Esophagus muscularis mucosa (tissue), 4 donors: ENCODE results near the gene ARF3. TPM values are rescaled to one million over a fixed set of nuclear protein-coding genes. Genes with fewer than 3 reads are reported as not detected.
A peak's percentile ranks its signal among the peaks of the same experiment; 100 is the strongest.

Source experiments
- DNase-seq: peaks from one replicate; pipeline ENCODE4 v3.0.0-alpha.2; 2017; ENCODE audit errors: extremely low spot score
- H3K27ac ChIP-seq, 4 donors: fragments of 200-600 bp; sonication (generic); replicated peaks in 1 of 4; 1 replicate in 3 of 4; 2 replicates in 1 of 4; pipeline ENCODE4 v1.5.1; 2016 to 2019; ENCODE audit warnings: mild to moderate bottlenecking in 1 of 4
- H3K27me3 ChIP-seq, 4 donors: fragments of 200-600 bp; sonication (generic); one replicate each; pipeline versions ENCODE4 v1.5.1 to v1.6.0; 2016 to 2019
- H3K36me3 ChIP-seq, 4 donors: fragments of 200-600 bp; sonication (generic); one replicate each; pipeline ENCODE4 v1.5.1; 2016 to 2019
- H3K4me1 ChIP-seq, 4 donors: fragments of 200-600 bp; sonication (generic); one replicate each; pipeline ENCODE4 v1.5.1; 2016 to 2019
- H3K4me3 ChIP-seq, 4 donors: fragments of 200-600 bp; sonication (generic); 1 replicate in 2 of 4; 2 replicates in 2 of 4; pipeline ENCODE4 v1.5.1; 2016 to 2019; ENCODE audit warnings: mild to moderate bottlenecking in 4 of 4, moderate library complexity in 1 of 4
- H3K9me3 ChIP-seq, 4 donors: fragments of 200-600 bp; sonication (generic); 1 replicate in 3 of 4; 2 replicates in 1 of 4; pipeline ENCODE4 v1.5.1; 2016 to 2019
- EP300 ChIP-seq: sonication (generic); formaldehyde crosslinking; IDR thresholded peaks from one replicate; pipeline ENCODE4 v1.6.1; 2017; ENCODE audit warnings: antibody characterized with exemption
- POLR2A ChIP-seq: fragments of 450-650 bp; IDR thresholded peaks from one replicate; pipeline ENCODE4 v1.6.1; 2017; ENCODE audit warnings: antibody characterized with exemption, moderate library complexity, mild to moderate bottlenecking, low read depth
- POLR2AphosphoS5 ChIP-seq, 2 donors: sonication (generic); formaldehyde crosslinking; IDR thresholded peaks; one replicate each; pipeline ENCODE4 v1.6.1; 2017; ENCODE audit warnings: antibody characterized with exemption in 2 of 2
- WGBS: methylation state at CpG from one replicate; pipeline ENCODE4 v1.1.5; 2018; 5-methylcytosine and 5-hydroxymethylcytosine counted together
- intact Hi-C: fragments of 100-400 bp; cut with DNase I; formaldehyde crosslinking; loops from one replicate; pipeline ENCODE4 v1.15.1; 2023
- total RNA-seq, 4 donors: library from RNA; depleted of rRNA; stranded (reverse); fragments of >200 nt; gene quantifications; one replicate each; pipeline versions ENCODE4 v1.1.0 to v1.2.1, GENCODE V29; 2016
- TF ChIP-seq, protein P1 (sequence below), 3 experiments: fragments of 200-600 bp in 2 of 3; fragments of 450-650 bp in 1 of 3; sonication (generic) in 2 of 3; IDR thresholded peaks; one replicate each; pipeline ENCODE4 v1.5.1; 2017 to 2019; ENCODE audit warnings: antibody characterized with exemption in 3 of 3, mild to moderate bottlenecking in 2 of 3, moderate library complexity in 1 of 3

Gene ARF3
- total RNA-seq, 4 donors from 2014 or later = 42.8 to 71.9 (median 65.1) TPM

DNA sequence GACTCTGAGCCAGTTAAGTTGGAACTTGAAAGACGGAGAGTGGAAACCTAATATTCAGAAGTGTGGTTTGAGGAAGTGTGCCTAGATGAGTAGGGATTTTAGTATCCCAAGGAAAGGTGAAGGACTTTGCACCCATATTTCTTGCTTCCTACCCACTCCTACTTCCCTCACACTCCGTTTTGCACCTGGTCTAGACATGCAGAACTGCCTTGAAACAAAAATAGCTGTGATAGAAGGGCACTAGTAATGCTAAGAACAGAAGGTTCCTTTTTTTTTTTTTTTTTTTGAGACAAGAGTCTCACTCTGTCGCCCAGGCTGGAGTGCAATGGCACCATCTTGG is 732 bp upstream of the ARF3 start:
- Histone ChIP-seq H3K27me3 (peaks cover 0 to 15% (median 0%) of the 10 kb centered on the region in 4 donors), H3K27ac (peak overlapping the region in 3 of 4 donors; percentile 89 to 94 (median 89)), H3K9me3 (no peaks in the 10 kb centered on the region), H3K4me3 (peak overlapping the region; percentile 87 to 98 (median 96)), H3K4me1 (peaks cover 21 to 34% (median 31%) of the 10 kb centered on the region in 4 donors), H3K36me3 (peaks cover 0 to 2% (median 1%) of the 10 kb centered on the region in 4 donors)
- intact Hi-C loops = no loop called here
- WGBS = 21% methylated on average over 3 of the region's 3 CpGs
- no peak for DNase-seq
- TF ChIP-seq, protein P1, sequence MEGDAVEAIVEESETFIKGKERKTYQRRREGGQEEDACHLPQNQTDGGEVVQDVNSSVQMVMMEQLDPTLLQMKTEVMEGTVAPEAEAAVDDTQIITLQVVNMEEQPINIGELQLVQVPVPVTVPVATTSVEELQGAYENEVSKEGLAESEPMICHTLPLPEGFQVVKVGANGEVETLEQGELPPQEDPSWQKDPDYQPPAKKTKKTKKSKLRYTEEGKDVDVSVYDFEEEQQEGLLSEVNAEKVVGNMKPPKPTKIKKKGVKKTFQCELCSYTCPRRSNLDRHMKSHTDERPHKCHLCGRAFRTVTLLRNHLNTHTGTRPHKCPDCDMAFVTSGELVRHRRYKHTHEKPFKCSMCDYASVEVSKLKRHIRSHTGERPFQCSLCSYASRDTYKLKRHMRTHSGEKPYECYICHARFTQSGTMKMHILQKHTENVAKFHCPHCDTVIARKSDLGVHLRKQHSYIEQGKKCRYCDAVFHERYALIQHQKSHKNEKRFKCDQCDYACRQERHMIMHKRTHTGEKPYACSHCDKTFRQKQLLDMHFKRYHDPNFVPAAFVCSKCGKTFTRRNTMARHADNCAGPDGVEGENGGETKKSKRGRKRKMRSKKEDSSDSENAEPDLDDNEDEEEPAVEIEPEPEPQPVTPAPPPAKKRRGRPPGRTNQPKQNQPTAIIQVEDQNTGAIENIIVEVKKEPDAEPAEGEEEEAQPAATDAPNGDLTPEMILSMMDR (IDR thresholded peaks at IDR 0.05) = no peak
- no peak for TF ChIP-seq EP300
- TF ChIP-seq POLR2AphosphoS5 (IDR thresholded peaks at IDR 0.05) = no peak
- TF ChIP-seq POLR2A = no peak

DNA sequence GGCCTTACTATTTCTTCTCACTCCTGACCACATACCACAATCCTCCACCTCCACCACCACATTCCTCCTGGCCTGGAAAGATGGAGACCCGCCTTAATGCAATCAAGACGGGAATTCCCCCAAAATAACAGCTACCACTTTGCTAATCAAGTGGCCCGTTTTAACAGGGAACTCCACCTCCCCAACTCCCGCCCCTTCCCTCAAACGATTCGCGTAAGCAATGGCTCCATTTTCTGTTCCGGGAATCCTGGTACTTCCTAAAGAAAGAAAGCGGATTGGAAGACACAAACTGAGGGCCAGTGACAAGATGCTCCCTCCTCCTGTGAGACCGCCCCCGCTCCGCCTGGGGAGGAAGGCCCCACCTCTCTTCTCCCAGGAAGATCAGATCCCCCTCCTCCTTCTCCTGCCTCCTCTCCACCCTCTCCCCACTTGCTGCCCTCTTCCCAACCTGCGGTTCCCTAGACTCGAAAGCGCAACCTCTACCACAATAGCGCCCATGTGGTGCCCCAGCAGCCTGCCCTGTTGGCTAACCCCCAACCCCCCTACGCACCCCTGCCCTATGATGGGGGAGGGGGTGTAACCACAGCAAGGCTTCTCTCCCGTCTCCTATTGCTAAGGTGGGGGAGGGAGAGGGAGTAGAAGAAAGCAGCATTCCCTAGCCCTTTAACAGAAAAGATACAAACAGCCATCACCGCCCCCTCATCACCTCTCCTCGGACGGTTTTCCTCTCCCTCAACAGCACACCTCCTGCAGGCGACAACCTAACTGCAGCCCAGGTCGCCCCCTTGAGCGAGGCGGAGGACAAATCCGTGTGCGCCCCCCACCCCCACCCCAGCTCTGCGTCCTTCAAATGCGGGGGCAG is 777 bp downstream of the ARF3 start:
- peak overlapping the region; percentile 81 to 94 (median 89) for H3K27ac ChIP-seq
- intact Hi-C loops = no loop called here
- peak; percentile 97 for DNase-seq
- WGBS = under 1% methylated on average over 27 of the region's 29 CpGs
- no peaks in the 10 kb centered on the region for H3K9me3 ChIP-seq
- TF ChIP-seq POLR2AphosphoS5 (IDR thresholded peaks at IDR 0.05) (peak; percentile 53 to 68), POLR2A (no peak)
- peaks cover 0 to 10% (median 0%) of the 10 kb centered on the region in 4 donors for H3K27me3 ChIP-seq
- H3K4me1 ChIP-seq = peaks cover 21 to 34% (median 31%) of the 10 kb centered on the region in 4 donors
- peaks cover 0 to 16% (median 7%) of the 10 kb centered on the region in 4 donors for H3K36me3 ChIP-seq
- peak overlapping the region; percentile 87 to 98 (median 96) for H3K4me3 ChIP-seq

DNA sequence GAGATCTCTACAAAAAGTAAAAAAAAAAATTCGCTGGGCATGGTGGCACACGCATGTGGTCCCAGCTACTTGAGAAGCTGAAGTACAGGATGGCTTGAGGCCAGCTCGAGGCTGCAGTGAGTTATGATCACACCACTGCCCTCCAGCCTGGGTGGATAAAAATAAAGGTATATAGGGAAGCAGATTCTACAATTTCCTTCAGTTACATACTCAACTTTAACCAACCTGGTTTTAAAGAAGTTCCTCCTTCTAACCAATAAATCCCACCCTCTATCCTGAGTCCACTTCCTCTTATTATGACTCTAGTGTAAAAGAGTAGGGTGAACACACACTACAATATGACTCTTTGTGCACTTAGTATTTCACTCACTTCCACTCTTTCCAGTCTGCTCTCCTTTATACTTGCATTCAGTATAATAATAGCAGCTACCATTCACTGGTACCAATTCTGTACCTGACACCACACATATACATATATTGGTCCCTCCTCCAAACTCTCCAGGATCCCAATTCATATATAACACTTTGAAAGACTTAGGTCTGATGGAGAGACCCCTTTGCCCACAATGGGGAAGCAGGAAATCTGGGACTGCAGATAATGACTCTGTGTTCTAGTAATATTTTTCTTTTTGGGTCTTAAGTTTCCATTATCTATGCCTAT is 2.3 kb downstream of the ARF3 start:
- intact Hi-C loops = no loop called here
- TF ChIP-seq, protein P1 (IDR thresholded peaks at IDR 0.05) = no peak
- TF ChIP-seq EP300 = no peak
- TF ChIP-seq POLR2AphosphoS5 (IDR thresholded peaks at IDR 0.05) = no peak
- no peak for TF ChIP-seq POLR2A
- 70% methylated on average over 3 of the region's 3 CpGs for WGBS
- Histone ChIP-seq H3K27me3 (no peaks in the 10 kb centered on the region), H3K4me3 (peak overlapping the region in 1 of 4 donors; percentile 95), H3K27ac (peak overlapping the region in 1 of 4 donors; percentile 94), H3K9me3 (no peaks in the 10 kb centered on the region), H3K36me3 (peaks cover 0 to 17% (median 9%) of the 10 kb centered on the region in 4 donors), H3K4me1 (peaks cover 21 to 34% (median 31%) of the 10 kb centered on the region in 4 donors)
- DNase-seq = no peak

DNA sequence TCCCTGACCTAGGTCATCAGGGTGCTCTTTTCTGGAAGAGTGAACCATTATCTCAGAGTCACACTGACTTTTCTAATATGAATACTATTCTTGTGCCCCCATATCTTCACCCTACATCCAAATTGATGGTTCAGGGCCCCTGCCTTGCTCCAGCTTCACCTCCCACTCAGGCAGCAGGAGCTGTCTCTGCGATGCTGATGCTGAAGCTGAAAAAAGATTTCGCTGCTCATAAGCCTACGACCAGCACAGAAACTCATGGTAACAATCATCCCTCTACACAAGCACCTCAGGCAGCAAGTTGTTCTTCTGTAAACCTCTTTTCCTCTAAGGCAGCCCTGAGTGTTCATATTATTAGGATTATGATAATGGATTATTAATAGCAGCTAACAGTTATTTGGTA is 3.2 kb downstream of the ARF3 start:
- no peaks in the 10 kb centered on the region for H3K9me3 ChIP-seq
- TF ChIP-seq, protein P1 (IDR thresholded peaks at IDR 0.05) = no peak
- TF ChIP-seq EP300 = no peak
- no peak for TF ChIP-seq POLR2A
- TF ChIP-seq POLR2AphosphoS5 (IDR thresholded peaks at IDR 0.05) = no peak
- 96% methylated on average over 3 of the region's 3 CpGs for WGBS
- H3K36me3 ChIP-seq = peaks cover 0 to 22% (median 13%) of the 10 kb centered on the region in 4 donors
- no peaks in the 10 kb centered on the region for H3K27me3 ChIP-seq
- no peak overlapping the region for H3K27ac ChIP-seq
- H3K4me3 ChIP-seq = no peak overlapping the region
- H3K4me1 ChIP-seq = peaks cover 21 to 34% (median 31%) of the 10 kb centered on the region in 4 donors
- intact Hi-C loops = no loop called here
- no peak for DNase-seq

DNA sequence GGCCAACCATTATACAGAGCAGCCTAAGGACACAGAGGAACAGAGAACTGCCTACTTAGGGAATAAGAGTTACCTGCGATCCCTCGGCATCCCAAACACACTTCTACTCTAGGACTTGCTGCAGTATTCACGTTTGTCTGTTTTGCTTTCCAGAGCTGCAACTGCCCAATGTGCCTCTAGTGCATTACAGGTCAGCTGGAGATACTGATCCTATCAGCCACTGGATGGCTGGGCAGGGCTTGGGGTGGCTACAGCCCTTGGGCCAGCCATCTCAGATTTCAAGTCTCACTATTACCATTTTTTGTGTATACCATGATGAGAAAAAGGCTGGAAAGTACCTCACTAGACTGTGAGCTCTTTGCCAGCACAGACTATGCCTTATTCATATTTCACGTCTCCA is 4.6 kb downstream of the ARF3 start:
- Histone ChIP-seq H3K27ac (no peak overlapping the region), H3K36me3 (peaks cover 0 to 24% (median 17%) of the 10 kb centered on the region in 4 donors)

More for the DNA sequence above, 4.6 kb downstream of the ARF3 start:
- TF ChIP-seq POLR2AphosphoS5 (IDR thresholded peaks at IDR 0.05) = no peak
- no peak for TF ChIP-seq EP300
- TF ChIP-seq, protein P1 (IDR thresholded peaks at IDR 0.05) = no peak
- no peak for TF ChIP-seq POLR2A
- no peak overlapping the region for H3K4me3 ChIP-seq
- H3K4me1 ChIP-seq = peaks cover 19 to 31% (median 26%) of the 10 kb centered on the region in 4 donors
- no peak for DNase-seq
- no peaks in the 10 kb centered on the region for H3K27me3 ChIP-seq
- WGBS = 88% methylated on average over 4 of the region's 4 CpGs
- intact Hi-C loops = no loop called here
- no peaks in the 10 kb centered on the region for H3K9me3 ChIP-seq
